B cell (primary cell): ENCODE measurements around the gene RAB31. TPM values are rescaled to one million over a fixed set of nuclear protein-coding genes. Genes with fewer than 3 reads are reported as not detected.

Experiments
- ATAC-seq: fragments of 200-7000 bp; cut with Tn5 transposase; one replicate; pipeline ENCODE4 v1.10.0; 2021; ENCODE audit warnings: low read depth, mild to moderate bottlenecking, moderate number of reproducible peaks, moderate library complexity
- CTCF ChIA-PET: fragments of 350-600 bp; sonication (Branson Sonifier 250); formaldehyde crosslinking; loops from one replicate; lab custom pipeline; 2021; ENCODE audit warnings: antibody characterized with exemption, inconsistent platforms; lab: Charles Lee
- POLR2A ChIA-PET: fragments of 350-600 bp; sonication (Branson Sonifier 250); formaldehyde crosslinking; loops from one replicate; lab custom pipeline; 2021; ENCODE audit warnings: antibody characterized with exemption; lab: Charles Lee
- DNase-seq: peaks from one replicate; pipeline ENCODE4 v3.0.0; 2013
- H2AFZ ChIP-seq: 2 replicates; pipeline ENCODE4 v1.6.1; 2012; ENCODE audit warnings: mild to moderate bottlenecking, low read depth, low read length; ENCODE audit not compliant: insufficient read depth, poor library complexity, severe bottlenecking
- H3K27ac ChIP-seq, 2 donors: 1 replicate in 1 of 2; 2 replicates in 1 of 2; pipeline ENCODE4 v1.5.1; 2012 to 2013; ENCODE audit warnings: low read length in 2 of 2, mild to moderate bottlenecking in 2 of 2, moderate library complexity in 1 of 2
- H3K27me3 ChIP-seq, 4 experiments: fragments of 200-600 bp in 1 of 4; sonication (generic) in 1 of 4; replicated peaks in 1 of 4; 1 replicate in 2 of 4; 2 replicates in 2 of 4; pipeline versions ENCODE4 v1.6.1 to v1.7.0; 2013 to 2016; ENCODE audit warnings: low read length in 3 of 4, mild to moderate bottlenecking in 2 of 4, mixed read lengths in 1 of 4, moderate library complexity in 1 of 4; ENCODE audit not compliant: insufficient read depth in 4 of 4, control insufficient read depth in 3 of 4; ENCODE audit errors: control extremely low read depth in 1 of 4
- H3K36me3 ChIP-seq, 2 experiments: replicated peaks in 1 of 2; 1 replicate in 1 of 2; 2 replicates in 1 of 2; pipeline versions ENCODE4 v1.6.1 to v1.7.1; 2013; ENCODE audit warnings: low read length in 1 of 2; ENCODE audit not compliant: insufficient read depth in 2 of 2, control insufficient read depth in 1 of 2; ENCODE audit errors: control extremely low read depth in 1 of 2, extremely low read depth in 1 of 2
- H3K4me1 ChIP-seq, 2 donors: fragments of 200-600 bp in 1 of 2; sonication (generic) in 1 of 2; 1 replicate in 1 of 2; 2 replicates in 1 of 2; pipeline versions ENCODE4 v1.5.1 to v1.6.1; 2013 to 2017; ENCODE audit warnings: low read length in 2 of 2; ENCODE audit not compliant: control insufficient read depth in 2 of 2, insufficient read depth in 2 of 2
- H3K4me2 ChIP-seq: replicated peaks from 2 replicates; pipeline ENCODE3; 2012; ENCODE audit warnings: mild to moderate bottlenecking, low read depth, low read length; ENCODE audit not compliant: poor library complexity, severe bottlenecking
- H3K4me3 ChIP-seq, 5 experiments: fragments of 200-600 bp in 1 of 5; sonication (generic) in 1 of 5; 1 replicate in 3 of 5; 2 replicates in 2 of 5; pipeline versions ENCODE4 v1.5.1 to v1.7.0; 2011 to 2016; ENCODE audit warnings: low read length in 4 of 5, mild to moderate bottlenecking in 4 of 5, low read depth in 2 of 5, control low read depth in 1 of 5, moderate library complexity in 1 of 5; ENCODE audit not compliant: insufficient read depth in 1 of 5; ENCODE audit errors: control extremely low read depth in 1 of 5, extremely low read depth in 1 of 5
- H3K79me2 ChIP-seq: fragments of 200-600 bp; sonication (generic); one replicate; pipeline ENCODE4 v1.6.0; 2016; ENCODE audit warnings: low read length; ENCODE audit not compliant: control insufficient read depth, insufficient read depth
- H3K9ac ChIP-seq: fragments of 200-600 bp; sonication (generic); 2 replicates; pipeline ENCODE4 v1.6.1; 2017; ENCODE audit warnings: mild to moderate bottlenecking, low read length, moderate library complexity
- H3K9me3 ChIP-seq, 3 donors: one replicate each; pipeline versions ENCODE4 v1.6.1 to v1.7.1; 2013; ENCODE audit warnings: low read length in 2 of 3; ENCODE audit not compliant: control insufficient read depth in 2 of 3, insufficient read depth in 1 of 3; ENCODE audit errors: control extremely low read depth in 1 of 3
- H4K20me1 ChIP-seq: 2 replicates; pipeline ENCODE4 v1.6.0; 2012; ENCODE audit warnings: mild to moderate bottlenecking, low read length; ENCODE audit not compliant: insufficient read depth, control insufficient read depth, poor library complexity, severe bottlenecking
- H3K27ac Mint-ChIP-seq: one replicate; pipeline ENCODE4 v1.8.0; 2021; ENCODE audit warnings: mixed read lengths
- H3K27me3 Mint-ChIP-seq: one replicate; pipeline ENCODE4 v1.8.0; 2021; ENCODE audit warnings: mixed read lengths
- H3K4me1 Mint-ChIP-seq: one replicate; pipeline ENCODE4 v1.8.0; 2021; ENCODE audit warnings: mixed read lengths
- H3K4me3 Mint-ChIP-seq: one replicate; pipeline ENCODE4 v1.8.0; 2021; ENCODE audit warnings: mixed read lengths
- H3K9me3 Mint-ChIP-seq: one replicate; pipeline ENCODE4 v1.8.0; 2022; ENCODE audit warnings: mixed read lengths; ENCODE audit not compliant: insufficient read depth
- EZH2 ChIP-seq: IDR thresholded peaks from 2 replicates; pipeline ENCODE4 v1.6.1; 2012; ENCODE audit warnings: borderline replicate concordance, low read depth, mild to moderate bottlenecking, moderate library complexity, low read length; ENCODE audit not compliant: insufficient read depth, poor library complexity, severe bottlenecking
- WGBS: methylation state at CpG from one replicate; pipeline ENCODE4 v1.1.5; 2013; ENCODE audit warnings: missing lambda C conversion rate; ENCODE audit not compliant: insufficient coverage; 5-methylcytosine and 5-hydroxymethylcytosine counted together
- intact Hi-C: fragments of 100-400 bp; cut with micrococcal nuclease; formaldehyde crosslinking; loops from one replicate; pipeline ENCODE4 v1.10.0; 2022
- polyA plus RNA-seq: library from polyadenylated mRNA; depleted of rRNA; stranded (reverse); fragments of >200 nt; gene quantifications from 2 replicates; pipeline ENCODE4 v1.2.3, GENCODE V29; 2012
- total RNA-seq, 2 donors: library from RNA; stranded (reverse); fragments of 120-200 nt in 1 of 2; gene quantifications; 1 replicate in 1 of 2; 2 replicates in 1 of 2; pipeline versions ENCODE4 v1.2.3 to v1.2.4, GENCODE V29; 2013 to 2022
- TF ChIP-seq, protein P1 (sequence below): fragments of 200-600 bp; IDR thresholded peaks from one replicate; pipeline ENCODE4 v1.8.0; 2022; ENCODE audit warnings: antibody characterized with exemption, mild to moderate bottlenecking

RAB31 gene
- total and polyA plus RNA-seq, 2 donors (not counting 1 experiment from before 2014, with no cell fraction given) = 15.5 to 44.6 TPM

DNA sequence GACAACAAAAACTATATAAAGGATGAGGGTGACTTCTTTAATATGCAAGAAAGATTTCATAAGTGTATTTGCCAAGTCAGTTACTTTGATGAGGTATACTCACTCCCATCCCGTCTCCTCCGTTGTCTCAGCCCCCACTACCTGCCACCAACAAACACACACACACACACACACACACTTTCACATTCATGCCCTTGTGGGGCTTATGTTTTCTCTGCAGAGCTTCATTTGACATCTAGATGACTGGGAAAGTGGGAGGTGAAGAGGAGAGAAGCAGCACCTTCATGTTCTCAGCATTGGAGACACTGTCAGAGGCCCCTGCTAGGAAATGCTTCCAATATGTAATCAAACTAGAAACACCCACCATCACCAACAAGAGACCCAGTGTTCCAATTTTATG, 155.2 kb downstream of the RAB31 start:
- Histone ChIP-seq H3K36me3 (peaks cover 0 to 23% of the 10 kb centered on the region in 2 experiments), H3K9me3 (peaks cover 1 to 18% (median 17%) of the 10 kb centered on the region in 3 donors), H4K20me1 (no peaks in the 10 kb centered on the region), H3K4me1 (no peaks in the 10 kb centered on the region), H3K9ac (no peak overlapping the region), H3K79me2 (no peaks in the 10 kb centered on the region), H2AFZ (no peak overlapping the region), H3K27me3 (no peaks in the 10 kb centered on the region), H3K27ac (no peak overlapping the region), H3K4me3 (no peak overlapping the region), H3K4me2 (no peak overlapping the region)
- no CpG with 5 or more reads among the region's 2 CpGs for WGBS
- no peak overlapping the region for H3K27ac Mint-ChIP-seq
- DNase-seq (no peak), ATAC-seq (no peak)
- no peak for TF ChIP-seq EZH2
- TF ChIP-seq, protein P1, sequence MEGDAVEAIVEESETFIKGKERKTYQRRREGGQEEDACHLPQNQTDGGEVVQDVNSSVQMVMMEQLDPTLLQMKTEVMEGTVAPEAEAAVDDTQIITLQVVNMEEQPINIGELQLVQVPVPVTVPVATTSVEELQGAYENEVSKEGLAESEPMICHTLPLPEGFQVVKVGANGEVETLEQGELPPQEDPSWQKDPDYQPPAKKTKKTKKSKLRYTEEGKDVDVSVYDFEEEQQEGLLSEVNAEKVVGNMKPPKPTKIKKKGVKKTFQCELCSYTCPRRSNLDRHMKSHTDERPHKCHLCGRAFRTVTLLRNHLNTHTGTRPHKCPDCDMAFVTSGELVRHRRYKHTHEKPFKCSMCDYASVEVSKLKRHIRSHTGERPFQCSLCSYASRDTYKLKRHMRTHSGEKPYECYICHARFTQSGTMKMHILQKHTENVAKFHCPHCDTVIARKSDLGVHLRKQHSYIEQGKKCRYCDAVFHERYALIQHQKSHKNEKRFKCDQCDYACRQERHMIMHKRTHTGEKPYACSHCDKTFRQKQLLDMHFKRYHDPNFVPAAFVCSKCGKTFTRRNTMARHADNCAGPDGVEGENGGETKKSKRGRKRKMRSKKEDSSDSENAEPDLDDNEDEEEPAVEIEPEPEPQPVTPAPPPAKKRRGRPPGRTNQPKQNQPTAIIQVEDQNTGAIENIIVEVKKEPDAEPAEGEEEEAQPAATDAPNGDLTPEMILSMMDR = no peak
- intact Hi-C loops = no loop called here
- H3K9me3 Mint-ChIP-seq = peaks cover 6% of the 10 kb centered on the region
- CTCF ChIA-PET = interaction anchor here (0.6 kb wide), 1 partner anchor 301 kb away, joined by 3 read pairs; no protein-coding TSS in a partner anchor
- H3K4me1 Mint-ChIP-seq = peaks cover 11% of the 10 kb centered on the region
- H3K4me3 Mint-ChIP-seq = no peak overlapping the region
- POLR2A ChIA-PET = no interaction called here
- no peaks in the 10 kb centered on the region for H3K27me3 Mint-ChIP-seq

GRCh38 chr18:9865764-9866490, 157.8 kb downstream of the RAB31 start:
- Histone ChIP-seq H3K27ac (no peak overlapping the region), H3K4me1 (no peaks in the 10 kb centered on the region), H3K4me3 (no peak overlapping the region), H2AFZ (no peak overlapping the region), H3K4me2 (no peak overlapping the region), H3K9me3 (peaks cover 1 to 18% (median 17%) of the 10 kb centered on the region in 3 donors), H4K20me1 (no peaks in the 10 kb centered on the region), H3K27me3 (no peaks in the 10 kb centered on the region), H3K79me2 (no peaks in the 10 kb centered on the region), H3K9ac (no peak overlapping the region), H3K36me3 (peaks cover 0 to 2% of the 10 kb centered on the region in 2 experiments)
- H3K27ac Mint-ChIP-seq = no peak overlapping the region
- peaks cover 13% of the 10 kb centered on the region for H3K27me3 Mint-ChIP-seq
- WGBS = 97% methylated on average over 6 of the region's 7 CpGs
- ChIA-PET POLR2A (no interaction called here), CTCF (no interaction called here)
- TF ChIP-seq, protein P1 = no peak
- TF ChIP-seq EZH2 = no peak
- peaks cover 11% of the 10 kb centered on the region for H3K4me1 Mint-ChIP-seq
- DNase-seq (no peak), ATAC-seq (no peak)
- intact Hi-C loops = no loop called here
- H3K4me3 Mint-ChIP-seq = no peak overlapping the region
- H3K9me3 Mint-ChIP-seq = peaks cover 6% of the 10 kb centered on the region
